CD4-positive, alpha-beta T cell treated with Interleukin-21 for 1 hour (primary cell): ENCODE data around the gene ZFP64.
"Not testable (repeated sequence)": the region's sequence is repeated elsewhere in the genome, so short reads cannot be mapped to it uniquely, and the experiment has no call there.

Experiments used
- DNase-seq: peaks from one replicate; pipeline ENCODE4 v3.0.0-alpha.2; 2020

ZFP64 gene

GRCh38 chr20:52201395-52201794, 9.8 kb upstream of the ZFP64 start:
- no peak for DNase-seq

GRCh38 chr20:52200870-52201269, 9.3 kb upstream of the ZFP64 start:
- DNase-seq: no peak

- no peak for DNase-seq
Observed at GRCh38 chr20:52196845-52197244, 5.3 kb upstream of the ZFP64 start.

GRCh38 chr20:52193886-52194545, 2.4 kb upstream of the ZFP64 start:
- no peak for DNase-seq

- no peak for DNase-seq
Observed at GRCh38 chr20:52193133-52193532, 1.6 kb upstream of the ZFP64 start.

GRCh38 chr20:52192719-52193007, 1.1 kb upstream of the ZFP64 start:
- DNase-seq: not testable (repeated sequence)

GRCh38 chr20:52191916-52192718, 538 bp upstream of the ZFP64 start:
- DNase-seq: peak; percentile 55

GRCh38 chr20:52190437-52191131, 995 bp downstream of the ZFP64 start:
- DNase-seq: peak; percentile 31

GRCh38 chr20:52181766-52182165, 9.8 kb downstream of the ZFP64 start:
- no peak for DNase-seq

- no peak for DNase-seq
Observed at GRCh38 chr20:52180180-52180840, 11.3 kb downstream of the ZFP64 start.

GRCh38 chr20:52179331-52180179, 12.0 kb downstream of the ZFP64 start:
- DNase-seq: no peak

- DNase-seq: no peak
Observed at GRCh38 chr20:52178691-52179090, 12.9 kb downstream of the ZFP64 start.

- no peak for DNase-seq
Observed at GRCh38 chr20:52175840-52176239, 15.7 kb downstream of the ZFP64 start.

GRCh38 chr20:52172392-52173047, 19.1 kb downstream of the ZFP64 start:
- DNase-seq: no peak

- DNase-seq: no peak
Observed at GRCh38 chr20:52171025-52171424, 20.6 kb downstream of the ZFP64 start.

GRCh38 chr20:52168116-52168515, 23.5 kb downstream of the ZFP64 start:
- DNase-seq: no peak

GRCh38 chr20:52167232-52167840, 24.2 kb downstream of the ZFP64 start:
- DNase-seq: no peak

- DNase-seq: no peak
Observed at GRCh38 chr20:52166150-52166549, 25.4 kb downstream of the ZFP64 start.

GRCh38 chr20:52160621-52161204, 30.9 kb downstream of the ZFP64 start:
- DNase-seq: no peak

- no peak for DNase-seq
Observed at GRCh38 chr20:52160049-52160570, 31.5 kb downstream of the ZFP64 start.

GRCh38 chr20:52154575-52154974, 37.0 kb downstream of the ZFP64 start:
- DNase-seq: no peak
